Suprapubic skin (tissue), 4 donors: ENCODE measurements around the gene SLC16A4. TPM values are rescaled to one million over a fixed set of nuclear protein-coding genes. Genes with fewer than 3 reads are reported as not detected.

Source experiments
- DNase-seq, 2 donors: peaks; one replicate each; pipeline ENCODE4 v3.0.0-alpha.2; 2019; ENCODE audit warnings: low spot score in 2 of 2
- H3K27ac ChIP-seq: fragments of 200-600 bp; sonication (generic); one replicate; pipeline ENCODE4 v1.5.1; 2019
- H3K27me3 ChIP-seq: fragments of 200-600 bp; sonication (generic); one replicate; pipeline ENCODE4 v1.5.1; 2019
- H3K36me3 ChIP-seq: fragments of 200-600 bp; sonication (generic); one replicate; pipeline ENCODE4 v1.5.1; 2019
- H3K4me1 ChIP-seq: fragments of 200-600 bp; sonication (generic); one replicate; pipeline ENCODE4 v1.5.1; 2019
- H3K4me3 ChIP-seq: fragments of 200-600 bp; sonication (generic); one replicate; pipeline ENCODE4 v1.5.1; 2019; ENCODE audit warnings: mild to moderate bottlenecking
- H3K9me3 ChIP-seq: fragments of 200-600 bp; sonication (generic); one replicate; pipeline ENCODE4 v1.5.1; 2019
- EP300 ChIP-seq: sonication (generic); formaldehyde crosslinking; IDR thresholded peaks from one replicate; pipeline ENCODE4 v1.6.1; 2017; ENCODE audit warnings: antibody characterized with exemption
- POLR2A ChIP-seq, 2 donors: fragments of 450-650 bp; IDR thresholded peaks; one replicate each; pipeline ENCODE4 v1.6.1; 2017; ENCODE audit warnings: antibody characterized with exemption in 2 of 2, mild to moderate bottlenecking in 2 of 2, moderate library complexity in 2 of 2
- POLR2AphosphoS5 ChIP-seq, 3 donors: sonication (generic); formaldehyde crosslinking; IDR thresholded peaks; one replicate each; pipeline ENCODE4 v1.6.1; 2017; ENCODE audit warnings: antibody characterized with exemption in 3 of 3
- WGBS: methylation state at CpG from one replicate; pipeline ENCODE4 v1.1.5; 2018; 5-methylcytosine and 5-hydroxymethylcytosine counted together
- total RNA-seq, 4 donors: library from RNA; depleted of rRNA; stranded (reverse); fragments of >200 nt; gene quantifications; one replicate each; pipeline ENCODE4 v1.1.0, GENCODE V29; 2016
- TF ChIP-seq, protein P1 (sequence below), 2 donors: fragments of 200-600 bp in 1 of 2; fragments of 450-650 bp in 1 of 2; sonication (generic) in 1 of 2; IDR thresholded peaks; one replicate each; pipeline ENCODE4 v1.5.1; 2016 to 2019; ENCODE audit warnings: antibody characterized with exemption in 2 of 2, mild to moderate bottlenecking in 1 of 2, moderate library complexity in 1 of 2

SLC16A4 gene
- total RNA-seq, 4 donors from 2014 or later: 0.52 to 2.1 (median 1.9) TPM

DNA sequence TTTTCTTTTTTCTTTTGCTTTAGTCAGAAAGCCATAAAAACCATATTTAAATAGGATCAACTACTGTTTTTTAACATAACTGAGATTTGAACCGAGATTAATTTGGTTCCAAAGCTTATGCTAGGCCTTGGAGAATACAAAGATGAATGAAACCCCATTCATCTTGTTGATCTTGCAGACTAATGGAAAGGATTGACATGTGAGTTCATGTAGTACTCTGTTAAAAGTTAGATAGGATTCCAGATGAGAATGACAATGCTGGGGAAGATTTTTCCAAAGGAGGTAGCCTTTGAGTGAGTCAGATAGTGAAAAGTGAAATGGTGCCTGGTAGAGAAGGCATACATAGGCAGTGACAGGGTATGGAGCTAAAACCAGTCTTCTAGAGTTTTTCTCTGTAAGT lies 29.0 kb downstream of the SLC16A4 start:
- Histone ChIP-seq H3K27me3 (no peaks in the 10 kb centered on the region), H3K9me3 (no peaks in the 10 kb centered on the region), H3K27ac (no peak overlapping the region), H3K36me3 (peaks cover 3% of the 10 kb centered on the region), H3K4me3 (no peak overlapping the region), H3K4me1 (peaks cover 1% of the 10 kb centered on the region)
- no peak for DNase-seq
- 83% methylated on average over 1 of the region's 1 CpG for WGBS
- TF ChIP-seq POLR2A (IDR thresholded peaks at IDR 0.05): no peak

DNA sequence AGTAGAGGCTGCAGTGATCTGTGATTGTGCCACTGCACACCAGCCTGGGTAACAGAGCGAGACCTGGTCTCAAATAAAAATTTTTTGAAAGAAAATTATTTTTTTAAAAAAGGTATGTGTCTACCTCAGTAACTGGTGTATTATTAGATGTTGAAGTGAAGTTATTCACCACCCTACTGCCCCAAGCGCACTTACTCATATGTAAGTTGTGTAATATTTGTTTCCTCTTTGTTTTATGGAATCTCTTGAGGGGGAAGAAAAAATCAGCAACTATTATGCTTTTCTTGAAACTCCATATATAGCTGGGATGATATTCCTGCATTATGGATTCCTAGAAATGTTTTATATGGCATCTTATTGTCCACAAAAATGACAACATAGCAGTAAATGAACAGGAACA lies 30.4 kb downstream of the SLC16A4 start:
- Histone ChIP-seq H3K9me3 (no peaks in the 10 kb centered on the region), H3K27ac (no peak overlapping the region), H3K4me1 (peaks cover 7% of the 10 kb centered on the region), H3K27me3 (no peaks in the 10 kb centered on the region), H3K36me3 (peaks cover 3% of the 10 kb centered on the region), H3K4me3 (no peak overlapping the region)
- DNase-seq: no peak
- TF ChIP-seq POLR2A (IDR thresholded peaks at IDR 0.05) (no peak), EP300 (no peak), POLR2AphosphoS5 (IDR thresholded peaks at IDR 0.05) (no peak)
- TF ChIP-seq, protein P1, sequence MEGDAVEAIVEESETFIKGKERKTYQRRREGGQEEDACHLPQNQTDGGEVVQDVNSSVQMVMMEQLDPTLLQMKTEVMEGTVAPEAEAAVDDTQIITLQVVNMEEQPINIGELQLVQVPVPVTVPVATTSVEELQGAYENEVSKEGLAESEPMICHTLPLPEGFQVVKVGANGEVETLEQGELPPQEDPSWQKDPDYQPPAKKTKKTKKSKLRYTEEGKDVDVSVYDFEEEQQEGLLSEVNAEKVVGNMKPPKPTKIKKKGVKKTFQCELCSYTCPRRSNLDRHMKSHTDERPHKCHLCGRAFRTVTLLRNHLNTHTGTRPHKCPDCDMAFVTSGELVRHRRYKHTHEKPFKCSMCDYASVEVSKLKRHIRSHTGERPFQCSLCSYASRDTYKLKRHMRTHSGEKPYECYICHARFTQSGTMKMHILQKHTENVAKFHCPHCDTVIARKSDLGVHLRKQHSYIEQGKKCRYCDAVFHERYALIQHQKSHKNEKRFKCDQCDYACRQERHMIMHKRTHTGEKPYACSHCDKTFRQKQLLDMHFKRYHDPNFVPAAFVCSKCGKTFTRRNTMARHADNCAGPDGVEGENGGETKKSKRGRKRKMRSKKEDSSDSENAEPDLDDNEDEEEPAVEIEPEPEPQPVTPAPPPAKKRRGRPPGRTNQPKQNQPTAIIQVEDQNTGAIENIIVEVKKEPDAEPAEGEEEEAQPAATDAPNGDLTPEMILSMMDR (IDR thresholded peaks at IDR 0.05): no peak
- WGBS: 96% methylated on average over 2 of the region's 2 CpGs

DNA sequence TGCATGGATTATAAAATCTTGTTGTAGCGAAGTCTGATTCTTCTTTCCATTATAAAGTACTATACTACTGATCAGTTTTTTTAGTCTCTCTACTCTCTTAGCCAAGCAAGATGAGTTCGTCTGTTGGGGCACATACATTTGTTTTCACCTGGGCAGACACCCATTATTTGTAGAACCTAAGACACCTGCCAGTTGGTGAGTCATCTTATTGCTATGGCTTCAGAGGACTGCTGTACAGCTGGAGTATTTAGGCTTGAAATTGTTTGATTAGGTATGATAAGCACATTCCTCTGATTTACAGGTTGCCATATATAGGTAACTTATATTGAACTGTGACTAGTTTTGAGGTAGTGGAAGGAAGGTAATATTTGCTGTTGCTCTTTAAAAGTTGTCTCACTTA lies 34.4 kb downstream of the SLC16A4 start:
- Histone ChIP-seq H3K4me1 (peaks cover 7% of the 10 kb centered on the region), H3K9me3 (no peaks in the 10 kb centered on the region), H3K36me3 (no peaks in the 10 kb centered on the region), H3K27me3 (no peaks in the 10 kb centered on the region), H3K4me3 (no peak overlapping the region), H3K27ac (no peak overlapping the region)
- WGBS: 57% methylated on average over 2 of the region's 2 CpGs
- no peak for DNase-seq
- TF ChIP-seq, protein P1 (IDR thresholded peaks at IDR 0.05): no peak
- TF ChIP-seq POLR2A (IDR thresholded peaks at IDR 0.05): no peak
- no peak for TF ChIP-seq EP300
- no peak for TF ChIP-seq POLR2AphosphoS5 (IDR thresholded peaks at IDR 0.05)

DNA sequence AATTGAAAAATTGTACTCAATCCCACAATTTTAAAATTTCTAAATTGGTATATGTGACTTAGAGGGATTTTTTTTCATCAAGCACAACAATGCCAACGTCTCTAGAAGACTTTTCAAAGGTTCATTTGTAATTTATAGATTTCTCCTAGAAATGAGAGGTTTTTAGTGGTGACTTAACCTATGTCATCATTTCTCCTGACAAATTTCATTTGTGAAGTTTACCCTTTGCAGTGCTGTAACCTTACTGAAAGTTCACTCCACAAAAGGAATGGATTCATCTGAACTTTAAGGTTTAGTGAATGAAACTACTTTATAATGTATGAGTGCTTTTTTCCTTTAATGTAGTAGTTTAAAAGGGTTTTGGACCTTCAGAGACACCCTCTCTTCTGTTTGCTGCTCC lies 35.5 kb downstream of the SLC16A4 start:
- H3K9me3 ChIP-seq: no peaks in the 10 kb centered on the region
- no peak for DNase-seq
- H3K4me1 ChIP-seq: peaks cover 14% of the 10 kb centered on the region
- no peak overlapping the region for H3K27ac ChIP-seq
- no peaks in the 10 kb centered on the region for H3K36me3 ChIP-seq
- no peak for TF ChIP-seq EP300
- TF ChIP-seq, protein P1 (IDR thresholded peaks at IDR 0.05): no peak
- no peak for TF ChIP-seq POLR2AphosphoS5 (IDR thresholded peaks at IDR 0.05)
- TF ChIP-seq POLR2A (IDR thresholded peaks at IDR 0.05): no peak
- H3K4me3 ChIP-seq: no peak overlapping the region
- no peaks in the 10 kb centered on the region for H3K27me3 ChIP-seq
- WGBS: 78% methylated on average over 1 of the region's 1 CpG

DNA sequence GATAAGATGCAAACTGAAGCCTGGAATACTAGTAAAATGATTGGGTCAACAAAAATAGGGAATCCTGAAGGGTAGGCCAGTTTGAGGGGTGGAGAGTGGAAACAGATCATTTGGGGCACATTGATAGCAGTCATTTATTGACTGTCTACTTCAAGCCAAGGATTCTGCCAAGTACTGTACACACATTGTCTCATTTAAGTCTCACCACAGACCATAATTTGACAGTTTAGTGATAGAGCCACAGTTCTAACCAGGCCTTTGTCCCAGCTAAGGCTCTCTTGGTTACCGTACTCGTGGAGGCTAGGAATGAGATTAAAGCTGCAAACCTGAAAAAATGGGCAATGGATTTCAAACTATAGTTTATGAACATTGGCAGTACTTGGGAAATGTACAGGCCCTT lies 40.5 kb downstream of the SLC16A4 start:
- Histone ChIP-seq H3K27me3 (no peaks in the 10 kb centered on the region), H3K27ac (no peak overlapping the region), H3K4me3 (no peak overlapping the region), H3K4me1 (peaks cover 22% of the 10 kb centered on the region), H3K9me3 (no peaks in the 10 kb centered on the region), H3K36me3 (peaks cover 15% of the 10 kb centered on the region)
- no peak for DNase-seq
- no peak for TF ChIP-seq EP300
- no peak for TF ChIP-seq POLR2A (IDR thresholded peaks at IDR 0.05)
- TF ChIP-seq, protein P1 (IDR thresholded peaks at IDR 0.05): no peak
- TF ChIP-seq POLR2AphosphoS5 (IDR thresholded peaks at IDR 0.05): no peak
- 81% methylated on average over 2 of the region's 2 CpGs for WGBS

DNA sequence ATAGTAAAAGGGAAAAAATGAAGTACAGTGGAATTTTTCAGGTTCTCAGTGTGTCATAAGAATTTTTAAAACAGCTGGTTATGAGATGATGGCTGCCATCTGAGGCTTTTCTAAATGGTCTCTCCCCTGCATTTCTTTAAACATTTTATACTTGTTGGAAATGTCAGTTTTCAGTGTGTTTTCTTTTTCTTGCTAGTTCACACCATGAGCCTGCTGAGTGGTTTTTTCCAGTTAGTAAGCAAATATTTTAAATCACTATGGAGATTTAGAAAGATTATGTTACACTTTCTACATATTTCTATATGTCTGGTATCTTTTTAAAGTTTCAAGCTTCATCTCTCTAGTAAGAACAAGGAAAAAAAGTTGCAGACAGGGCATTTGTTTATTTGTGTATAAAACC lies 42.1 kb downstream of the SLC16A4 start:
- H3K4me1 ChIP-seq: peaks cover 35% of the 10 kb centered on the region
- TF ChIP-seq POLR2AphosphoS5 (IDR thresholded peaks at IDR 0.05): no peak
- no peak for TF ChIP-seq EP300
- TF ChIP-seq, protein P1 (IDR thresholded peaks at IDR 0.05): no peak
- no peak for TF ChIP-seq POLR2A (IDR thresholded peaks at IDR 0.05)
- peaks cover 15% of the 10 kb centered on the region for H3K36me3 ChIP-seq
- H3K9me3 ChIP-seq: no peaks in the 10 kb centered on the region
- no peak overlapping the region for H3K4me3 ChIP-seq
- no peak for DNase-seq
- no peak overlapping the region for H3K27ac ChIP-seq
- no peaks in the 10 kb centered on the region for H3K27me3 ChIP-seq
